HG02943 (cell line): Measurements from ENCODE around the gene SLC6A11.

Source experiments
- ATAC-seq: cut with Tn5 transposase; IDR thresholded peaks from one replicate; pipeline ENCODE4 v1.9.1; 2021; ENCODE audit warnings: mild to moderate bottlenecking, low read depth, moderate library complexity; ENCODE audit not compliant: unreplicated experiment

Gene SLC6A11

GRCh38 chr3:10948326-10948725 is 132.3 kb downstream of the SLC6A11 start:
- no peak for ATAC-seq

- ATAC-seq: no peak
Observed at GRCh38 chr3:10949197-10949596, 133.2 kb downstream of the SLC6A11 start.

GRCh38 chr3:10950476-10951294 is 134.7 kb downstream of the SLC6A11 start:
- ATAC-seq: no peak

GRCh38 chr3:10951295-10951926 is 135.4 kb downstream of the SLC6A11 start:
- ATAC-seq: no peak

GRCh38 chr3:10952525-10952924 is 136.5 kb downstream of the SLC6A11 start:
- ATAC-seq: no peak

- no peak for ATAC-seq
Observed at GRCh38 chr3:10954740-10955139, 138.7 kb downstream of the SLC6A11 start.

GRCh38 chr3:10955711-10956453 is 139.9 kb downstream of the SLC6A11 start:
- no peak for ATAC-seq

- ATAC-seq: no peak
Observed at GRCh38 chr3:10956531-10956930, 140.5 kb downstream of the SLC6A11 start.

- ATAC-seq: no peak
Observed at GRCh38 chr3:10956986-10957385, 141.0 kb downstream of the SLC6A11 start.

GRCh38 chr3:10957976-10958749 is 142.1 kb downstream of the SLC6A11 start:
- no peak for ATAC-seq

- ATAC-seq: no peak
Observed at GRCh38 chr3:10960255-10960654, 144.2 kb downstream of the SLC6A11 start.

GRCh38 chr3:10961921-10962320 is 145.9 kb downstream of the SLC6A11 start:
- no peak for ATAC-seq

GRCh38 chr3:10962481-10963036 is 146.5 kb downstream of the SLC6A11 start:
- no peak for ATAC-seq

GRCh38 chr3:10964537-10965167 is 148.6 kb downstream of the SLC6A11 start:
- no peak for ATAC-seq

GRCh38 chr3:10968401-10968800 is 152.4 kb downstream of the SLC6A11 start:
- no peak for ATAC-seq

- no peak for ATAC-seq
Observed at GRCh38 chr3:10970306-10970960, 154.4 kb downstream of the SLC6A11 start.

GRCh38 chr3:10972072-10972782 is 156.2 kb downstream of the SLC6A11 start:
- no peak for ATAC-seq

GRCh38 chr3:10973046-10973595 is 157.1 kb downstream of the SLC6A11 start:
- ATAC-seq: no peak
